GM21619 (cell line): Measurements from ENCODE around the gene INPP4B.
"Not testable (repeated sequence)": the region's sequence is repeated elsewhere in the genome, so short reads cannot be mapped to it uniquely, and the experiment has no call there.

ENCODE experiments used
- ATAC-seq: cut with Tn5 transposase; IDR thresholded peaks from one replicate; pipeline ENCODE4 v1.9.1; 2021; ENCODE audit not compliant: unreplicated experiment

INPP4B gene

GRCh38 chr4:142549726-142550463, 296.2 kb downstream of the INPP4B start:
- no peak for ATAC-seq

- no peak for ATAC-seq
These were observed 296.9 kb downstream of the INPP4B start for GRCh38 chr4:142549248-142549647.

- no peak for ATAC-seq
These were observed 297.6 kb downstream of the INPP4B start for GRCh38 chr4:142548491-142548890.

GRCh38 chr4:142547974-142548373, 298.1 kb downstream of the INPP4B start:
- ATAC-seq = no peak

- ATAC-seq = no peak
These were observed 301.5 kb downstream of the INPP4B start for GRCh38 chr4:142544594-142544993.

GRCh38 chr4:142544039-142544438, 302.1 kb downstream of the INPP4B start:
- no peak for ATAC-seq

- no peak for ATAC-seq
These were observed 305.7 kb downstream of the INPP4B start for GRCh38 chr4:142540483-142540804.

GRCh38 chr4:142539796-142540482, 306.2 kb downstream of the INPP4B start:
- ATAC-seq = no peak

- no peak for ATAC-seq
These were observed 311.1 kb downstream of the INPP4B start for GRCh38 chr4:142535009-142535408.

- ATAC-seq = no peak
These were observed 314.0 kb downstream of the INPP4B start for GRCh38 chr4:142532054-142532453.

GRCh38 chr4:142530728-142531127, 315.4 kb downstream of the INPP4B start:
- no peak for ATAC-seq

- no peak for ATAC-seq
These were observed 317.7 kb downstream of the INPP4B start for GRCh38 chr4:142528433-142528832.

- ATAC-seq = no peak
These were observed 323.0 kb downstream of the INPP4B start for GRCh38 chr4:142523111-142523510.

GRCh38 chr4:142519342-142519741, 326.8 kb downstream of the INPP4B start:
- ATAC-seq = no peak

- no peak for ATAC-seq
These were observed 329.2 kb downstream of the INPP4B start for GRCh38 chr4:142516686-142517526.

- ATAC-seq = no peak
These were observed 333.9 kb downstream of the INPP4B start for GRCh38 chr4:142512161-142512560.

GRCh38 chr4:142509881-142510280, 336.2 kb downstream of the INPP4B start:
- no peak for ATAC-seq

GRCh38 chr4:142509381-142509780, 336.7 kb downstream of the INPP4B start:
- ATAC-seq = not testable (repeated sequence)

- no peak for ATAC-seq
These were observed 345.1 kb downstream of the INPP4B start for GRCh38 chr4:142500966-142501365.

- no peak for ATAC-seq
These were observed 348.5 kb downstream of the INPP4B start for GRCh38 chr4:142497606-142498005.

GRCh38 chr4:142493255-142494110, 352.6 kb downstream of the INPP4B start:
- ATAC-seq = no peak
